GM12878 (cell line): ENCODE measurements around the gene NXPH1. TPM values are rescaled to one million over a fixed set of nuclear protein-coding genes. Genes with fewer than 3 reads are reported as not detected.
"Not testable (repeated sequence)": the region's sequence is repeated elsewhere in the genome, so short reads cannot be mapped to it uniquely, and the experiment has no call there.

Source experiments
- ATAC-seq: fragments of 200-7000 bp; cut with Tn5 transposase; 3 replicates; pipeline ENCODE4 v1.9.1; 2020; ENCODE audit warnings: mild to moderate bottlenecking, moderate library complexity
- BruUV-seq: library from RNA; stranded (reverse); fragments of 400-500 nt; replicated peaks from 2 replicates; lab custom pipeline; 2021; lab: Mats Ljungman, UMichigan
- CTCF ChIA-PET: fragments of 300-600 bp; sonication (Branson Sonifier 250); formaldehyde crosslinking; extraction: SDS; loops from one replicate; lab custom pipeline; 2021; ENCODE audit warnings: inconsistent platforms; lab: Yijun Ruan, JAX
- POLR2A ChIA-PET: fragments of 350-600 bp; formaldehyde crosslinking; extraction: SDS; loops from one replicate; lab custom pipeline; 2021; ENCODE audit warnings: inconsistent platforms; lab: Charles Lee
- RAD21 ChIA-PET: fragments of 300-600 bp; sonication (Branson Sonifier 250); formaldehyde crosslinking; loops from one replicate; lab custom pipeline; 2023; ENCODE audit warnings: antibody characterized with exemption; ENCODE audit not compliant: unreplicated experiment; lab: Charles Lee
- SMC1A ChIA-PET: fragments of 300-600 bp; sonication (Branson Sonifier 250); formaldehyde crosslinking; loops from one replicate; lab custom pipeline; 2023; ENCODE audit not compliant: unreplicated experiment, uncharacterized antibody; lab: Charles Lee
- DNase-seq: peaks from one replicate; pipeline ENCODE4 v3.0.0-alpha.2; 2011; ENCODE audit warnings: low read depth, low spot score
- FAIRE-seq: peaks from 3 replicates; lab custom pipeline; 2011; peaks lifted over from hg19 to GRCh38; lab: Jason Lieb, UNC
- H2AFZ ChIP-seq: 2 replicates; pipeline ENCODE4 v1.6.0; 2011; ENCODE audit warnings: low read depth, low read length, control low read depth; ENCODE audit not compliant: control insufficient read depth
- H3K27ac ChIP-seq: 2 replicates; pipeline ENCODE4 v1.5.1; 2011; ENCODE audit warnings: control low read depth; ENCODE audit not compliant: control insufficient read depth, insufficient read depth
- H3K27me3 ChIP-seq, 2 experiments: replicated peaks in 1 of 2; 2 replicates each; pipeline versions ENCODE4 v1.6.0 to v1.6.1; 2011; ENCODE audit warnings: low read length in 1 of 2; ENCODE audit not compliant: control insufficient read depth in 2 of 2, insufficient read depth in 2 of 2
- H3K36me3 ChIP-seq, 2 experiments: 2 replicates each; pipeline ENCODE4 v1.5.1; 2011; ENCODE audit warnings: low read length in 1 of 2; ENCODE audit not compliant: control insufficient read depth in 2 of 2, insufficient read depth in 2 of 2
- H3K4me1 ChIP-seq: 2 replicates; pipeline ENCODE4 v1.6.1; 2011; ENCODE audit warnings: mild to moderate bottlenecking, low read length, moderate library complexity, mixed read lengths; ENCODE audit not compliant: control insufficient read depth, insufficient read depth
- H3K4me2 ChIP-seq: 2 replicates; pipeline ENCODE4 v1.6.0; 2011; ENCODE audit warnings: control low read depth; ENCODE audit not compliant: control insufficient read depth, insufficient read depth
- H3K4me3 ChIP-seq: fragments of 200-600 bp; sonication (generic); 2 replicates; pipeline ENCODE4 v1.5.1; 2016
- H3K79me2 ChIP-seq: 2 replicates; pipeline ENCODE4 v1.6.0; 2011; ENCODE audit warnings: low read length; ENCODE audit not compliant: control insufficient read depth, insufficient read depth
- H3K9ac ChIP-seq: 2 replicates; pipeline ENCODE4 v1.8.0; 2011; ENCODE audit warnings: low read length, control low read depth, mixed read lengths; ENCODE audit not compliant: control insufficient read depth, insufficient read depth
- H3K9me3 ChIP-seq: replicated peaks from 3 replicates; pipeline ENCODE4 v1.5.1; 2011; ENCODE audit warnings: mild to moderate bottlenecking, low read length; ENCODE audit not compliant: control insufficient read depth, insufficient read depth
- H4K20me1 ChIP-seq: 2 replicates; pipeline ENCODE4 v1.6.0; 2011; ENCODE audit not compliant: control insufficient read depth, insufficient read depth
- E2F8 ChIP-seq: fragments of 450-650 bp; IDR thresholded peaks from 2 replicates; pipeline ENCODE4 v1.6.1; 2018; ENCODE audit warnings: mild to moderate bottlenecking, low read depth, moderate library complexity; ENCODE audit not compliant: partially characterized antibody
- EZH2 ChIP-seq: IDR thresholded peaks from 2 replicates; pipeline ENCODE4 v1.6.1; 2012; ENCODE audit warnings: low read depth, mild to moderate bottlenecking, control low read depth, inconsistent platforms, low read length, borderline replicate concordance; ENCODE audit not compliant: control insufficient read depth
- FOXK2 ChIP-seq: fragments of 450-650 bp; IDR thresholded peaks from 2 replicates; pipeline ENCODE4 v1.6.1; 2017; ENCODE audit warnings: mild to moderate bottlenecking, moderate library complexity
- MEF2A ChIP-seq: IDR thresholded peaks from 2 replicates; pipeline ENCODE4 v1.6.1; 2011; ENCODE audit warnings: low read depth, mild to moderate bottlenecking, low read length, moderate library complexity; ENCODE audit not compliant: insufficient read depth
- NBN ChIP-seq: fragments of 450-650 bp; IDR thresholded peaks from 2 replicates; pipeline ENCODE4 v1.6.1; 2016
- NFIC ChIP-seq: IDR thresholded peaks from 2 replicates; pipeline ENCODE4 v1.6.1; 2012; ENCODE audit warnings: low read depth, mild to moderate bottlenecking, inconsistent platforms, low read length, moderate library complexity
- NFXL1 ChIP-seq: fragments of 450-650 bp; IDR thresholded peaks from 2 replicates; pipeline ENCODE4 v1.6.1; 2017; ENCODE audit warnings: antibody characterized with exemption, mild to moderate bottlenecking, borderline replicate concordance
- NR2F1 ChIP-seq: fragments of 450-650 bp; conservative IDR thresholded peaks from 2 replicates; pipeline ENCODE4 v1.6.1; 2017; ENCODE audit warnings: mild to moderate bottlenecking
- PML ChIP-seq: IDR thresholded peaks from 2 replicates; pipeline ENCODE4 v1.6.1; 2012; ENCODE audit warnings: low read length, inconsistent platforms
- SKIL ChIP-seq: fragments of 450-650 bp; IDR thresholded peaks from 2 replicates; pipeline ENCODE4 v1.6.1; 2017; ENCODE audit warnings: mild to moderate bottlenecking, low read depth, inconsistent platforms; ENCODE audit not compliant: poor library complexity, severe bottlenecking
- SREBF1 ChIP-seq: IDR thresholded peaks from 2 replicates; pipeline ENCODE4 v1.6.1; 2012; ENCODE audit warnings: mild to moderate bottlenecking, low read length
- TAF1 ChIP-seq: IDR thresholded peaks from 2 replicates; pipeline ENCODE4 v1.6.1; 2011; ENCODE audit warnings: mild to moderate bottlenecking, low read depth, low read length, borderline replicate concordance
- WGBS: methylation state at CpG from one replicate; pipeline ENCODE4 v1.1.6; 2016; ENCODE audit warnings: low lambda C conversion rate; ENCODE audit not compliant: insufficient replicate concordance, insufficient coverage; ENCODE audit errors: missing lambda C conversion rate; 5-methylcytosine and 5-hydroxymethylcytosine counted together
- in situ Hi-C: fragments of 300-500 bp; cut with MboI; formaldehyde crosslinking; loops from 9 replicates; pipeline ENCODE4 v1.14.3; 2018; ENCODE audit warnings: mixed read lengths
- intact Hi-C: fragments of 100-400 bp; cut with micrococcal nuclease; formaldehyde crosslinking; loops from one replicate; pipeline ENCODE4 v1.14.2; 2022; ENCODE audit not compliant: unreplicated experiment
- polyA plus RNA-seq, 11 experiments: library from polyadenylated mRNA; depleted of rRNA in 4 of 11; unstranded in 6 of 11; stranded (reverse) in 5 of 11; fragments of >200 nt; fragmentation: Nextera tagmentation in 4 of 11; fragmentation: Illumina TruSeq in 1 of 11; extraction: Ambion mirVana in 4 of 11; extraction: Trizol in 1 of 11; gene quantifications; 1 replicate in 1 of 11; 2 replicates in 10 of 11; pipeline versions ENCODE4 v1.2.1 to v1.2.3, GENCODE V29; 2011 to 2016; ENCODE audit warnings: inconsistent platforms in 2 of 11, missing spikeins in 2 of 11, low read depth in 1 of 11
- total RNA-seq, 4 experiments: library from RNA; depleted of rRNA in 3 of 4; stranded (reverse); fragments of >200 nt in 3 of 4; fragmentation: Illumina TruSeq in 1 of 4; extraction: Trizol in 1 of 4; gene quantifications; 2 replicates each; pipeline versions ENCODE4 v1.2.1 to v1.2.3, GENCODE V29; 2013 to 2021

Gene NXPH1
- total and polyA plus RNA-seq, 10 of the 15 experiments (the other 5 are each of a cell fraction or from before 2014, with no cell fraction given) = 0.06 to 0.34 TPM; not detected in 8

DNA sequence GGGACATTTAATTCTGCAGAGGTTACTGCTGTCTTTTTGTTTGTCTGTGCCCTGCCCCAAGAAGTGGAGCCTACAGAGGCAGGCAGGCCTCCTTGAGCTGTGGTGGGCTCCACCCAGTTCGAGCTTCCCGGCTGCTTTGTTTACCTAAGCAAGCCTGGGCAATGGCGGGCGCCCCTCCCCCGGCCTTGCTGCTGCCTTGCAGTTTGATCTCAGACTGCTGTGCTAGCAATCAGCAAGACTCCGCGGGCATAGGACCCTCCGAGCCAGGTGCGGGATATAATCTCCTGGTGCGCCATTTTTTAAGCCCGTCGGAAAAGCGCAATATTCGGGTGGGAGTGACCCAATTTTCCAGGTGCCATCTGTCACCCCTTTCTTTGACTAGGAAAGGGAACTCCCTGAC, 298.3 kb downstream of the NXPH1 start:
- H3K9ac ChIP-seq, H3K4me3 ChIP-seq, H3K36me3 ChIP-seq, BruUV-seq, in situ Hi-C loops, intact Hi-C loops, H3K79me2 ChIP-seq, H3K27ac ChIP-seq, H4K20me1 ChIP-seq, H3K27me3 ChIP-seq, ATAC-seq, DNase-seq, H2AFZ ChIP-seq, CTCF ChIA-PET, H3K4me2 ChIP-seq, H3K9me3 ChIP-seq, H3K4me1 ChIP-seq, RAD21 ChIA-PET, POLR2A ChIA-PET, FAIRE-seq: not testable (repeated sequence)
- SMC1A ChIA-PET = interaction anchor here (1.0 kb wide), 1 partner anchor 313 kb away, joined by 3 read pairs; no protein-coding TSS in a partner anchor
- WGBS = 76% methylated on average over 11 of the region's 14 CpGs

DNA sequence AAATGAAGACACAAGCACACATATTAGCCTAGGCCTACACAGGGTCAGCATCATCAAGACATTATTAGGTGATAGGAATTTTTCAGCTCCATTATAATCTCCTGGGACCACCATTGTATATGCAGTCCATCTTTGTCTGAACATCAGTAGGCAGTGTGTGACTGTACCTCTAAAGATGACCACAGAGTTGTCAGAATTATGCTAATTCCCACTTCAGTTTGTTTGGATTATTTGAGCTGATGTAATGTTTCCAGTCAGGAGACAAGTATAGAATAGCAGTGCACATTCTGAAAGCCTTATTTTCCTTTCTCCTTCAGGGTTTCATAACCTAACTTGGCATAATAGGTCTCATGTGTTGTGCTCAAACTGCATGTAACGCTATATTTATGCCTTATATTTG, 306.4 kb downstream of the NXPH1 start:
- FAIRE-seq = no peak
- no peak for DNase-seq
- ATAC-seq = no peak
- Histone ChIP-seq H4K20me1 (no peaks in the 10 kb centered on the region), H2AFZ (no peak overlapping the region), H3K9me3 (no peaks in the 10 kb centered on the region), H3K4me2 (no peak overlapping the region), H3K27ac (no peak overlapping the region), H3K27me3 (no peaks in the 10 kb centered on the region), H3K4me1 (no peaks in the 10 kb centered on the region), H3K79me2 (no peaks in the 10 kb centered on the region), H3K9ac (no peak overlapping the region), H3K36me3 (no peaks in the 10 kb centered on the region), H3K4me3 (no peak overlapping the region)
- WGBS = 0% methylated on average over 1 of the region's 1 CpG
- in situ Hi-C loops = no loop called here
- RAD21 ChIA-PET = no interaction called here
- POLR2A ChIA-PET = no interaction called here
- CTCF ChIA-PET = interaction anchor here (1.8 kb wide), 1 partner anchor 17 kb away, joined by 5 read pairs; no protein-coding TSS in a partner anchor
- TF ChIP-seq TAF1 (no peak), NFIC (no peak), MEF2A (no peak), SKIL (no peak), NR2F1 (no peak), NFXL1 (no peak), SREBF1 (no peak), NBN (no peak), E2F8 (no peak), EZH2 (no peak), FOXK2 (no peak), PML (no peak)
- intact Hi-C loops = no loop called here
- SMC1A ChIA-PET = interaction anchor here (0.7 to 1.4 kb wide), 2 partner anchors 9 to 17 kb away, joined by 3 to 4 read pairs; no protein-coding TSS in a partner anchor
- no TSS peak for BruUV-seq
